ENCODE data around the gene MAN2B1.
"Not testable (repeated sequence)": the region's sequence is repeated elsewhere in the genome, so short reads cannot be mapped to it uniquely, and the experiment has no call there.

MAN2B1 gene

DNA sequence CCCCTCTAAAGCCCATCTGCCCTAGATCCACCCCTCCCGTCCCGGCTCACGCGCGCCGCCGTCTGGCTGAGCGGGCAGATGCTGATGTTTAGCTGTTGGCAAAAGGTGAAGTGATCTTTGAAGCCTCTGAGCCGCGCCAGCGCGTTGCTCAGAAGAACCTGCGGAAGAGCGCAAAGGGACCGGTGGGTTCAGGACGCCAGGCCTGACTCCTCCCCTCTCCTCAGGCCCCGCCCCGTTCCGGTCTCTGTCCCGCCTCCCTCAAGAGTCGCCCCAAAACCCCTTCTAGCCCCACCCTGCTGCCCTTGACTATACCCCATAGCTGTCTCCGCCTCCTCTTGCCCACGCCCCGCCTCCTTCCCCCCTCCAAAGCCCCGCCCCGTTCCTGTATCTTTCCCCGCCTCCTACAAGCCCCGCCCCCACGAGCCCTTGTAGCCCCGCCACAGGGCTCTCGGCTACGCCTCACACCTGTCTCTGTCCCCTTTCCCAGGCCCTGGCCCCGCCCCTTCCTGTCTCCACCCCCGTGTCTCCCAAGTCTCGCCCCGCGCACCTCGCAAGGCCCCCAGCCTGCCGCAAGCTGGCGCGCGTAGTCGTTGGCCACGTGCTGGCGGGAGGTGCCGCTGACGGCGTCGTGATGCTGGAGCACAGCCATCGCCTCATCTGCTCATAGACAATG, 9.5 kb downstream of the MAN2B1 start:
- DNase-seq: no peak

DNA sequence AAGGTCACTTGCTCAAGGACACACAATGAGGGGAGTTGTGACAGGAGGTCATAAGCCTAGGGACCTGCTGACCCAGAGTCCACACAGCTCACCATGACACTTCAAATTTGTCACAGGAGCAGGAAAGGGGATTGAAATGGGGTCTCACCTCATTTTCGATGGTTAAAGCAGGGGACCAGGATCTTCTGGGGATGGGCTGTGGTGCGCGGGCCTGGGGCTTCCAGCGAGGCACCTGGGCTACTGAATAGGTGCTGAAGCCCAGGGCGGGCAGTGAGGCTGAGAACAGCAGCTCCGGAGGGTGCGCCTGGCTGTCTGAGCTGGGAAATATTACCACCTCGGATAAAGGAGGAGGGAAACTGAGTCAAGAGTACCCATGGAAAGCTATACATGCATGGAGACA, 11.0 kb downstream of the MAN2B1 start:
- DNase-seq: no peak

DNA sequence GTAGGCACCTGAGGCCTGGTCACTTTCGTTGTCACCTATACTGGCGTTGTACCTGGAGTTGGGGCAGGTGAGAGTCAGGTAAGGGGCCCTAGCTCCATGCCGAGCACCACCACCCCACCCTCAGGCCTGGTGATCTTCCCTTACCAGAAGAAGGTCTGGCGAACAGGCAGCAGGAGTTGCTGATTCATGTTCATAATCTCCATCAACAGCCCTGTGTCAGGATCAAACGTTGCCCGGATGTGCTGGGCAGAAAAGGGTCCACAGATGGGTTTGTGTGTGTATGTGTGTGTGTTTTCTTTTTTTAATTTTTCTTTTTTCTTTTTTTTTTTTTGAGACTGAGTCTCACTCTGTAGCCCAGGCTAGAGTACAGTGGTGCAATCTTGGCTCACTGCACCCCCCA, 14.3 kb downstream of the MAN2B1 start:
- no peak for DNase-seq

DNA sequence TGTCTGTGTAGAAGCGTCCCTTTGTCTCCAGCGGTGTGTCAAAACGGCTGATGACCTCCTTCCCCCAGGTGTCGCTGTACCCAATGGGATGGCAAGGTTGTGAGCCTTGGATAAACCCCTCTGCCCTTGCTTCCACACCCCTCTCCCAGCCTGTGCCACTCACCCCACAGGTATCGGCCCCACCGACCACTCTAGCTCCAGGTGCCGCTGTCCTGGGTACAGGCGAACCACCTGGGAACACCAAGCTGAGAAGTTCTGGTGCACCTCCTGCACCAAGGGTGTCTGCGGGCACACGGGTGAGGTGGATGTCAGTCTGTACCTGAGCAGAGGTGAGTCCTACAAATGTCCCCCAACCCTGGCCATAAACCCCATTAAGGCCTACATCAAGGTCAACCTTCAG, 16.6 kb downstream of the MAN2B1 start:
- DNase-seq: no peak

DNA sequence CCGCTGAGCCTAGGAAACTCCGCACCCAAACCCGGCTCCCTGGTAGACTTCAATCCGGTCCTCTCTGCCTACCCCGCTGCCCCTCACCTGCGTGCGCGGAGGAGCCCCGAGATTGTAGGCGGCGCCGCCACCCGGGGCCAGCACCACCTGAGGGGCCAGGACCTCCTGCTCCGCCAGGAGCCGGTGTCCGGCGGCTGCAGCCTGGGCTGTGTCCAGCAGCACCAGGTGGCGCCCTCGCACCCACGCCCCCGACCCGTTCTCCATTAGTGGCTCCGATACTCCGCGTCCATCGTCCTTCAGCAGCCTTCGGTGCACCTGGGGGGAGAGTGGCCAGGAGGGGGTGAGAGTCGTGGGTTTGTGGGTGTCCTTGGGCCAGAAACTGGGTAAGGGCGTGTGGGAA, 18.5 kb downstream of the MAN2B1 start:
- no peak for DNase-seq

DNA sequence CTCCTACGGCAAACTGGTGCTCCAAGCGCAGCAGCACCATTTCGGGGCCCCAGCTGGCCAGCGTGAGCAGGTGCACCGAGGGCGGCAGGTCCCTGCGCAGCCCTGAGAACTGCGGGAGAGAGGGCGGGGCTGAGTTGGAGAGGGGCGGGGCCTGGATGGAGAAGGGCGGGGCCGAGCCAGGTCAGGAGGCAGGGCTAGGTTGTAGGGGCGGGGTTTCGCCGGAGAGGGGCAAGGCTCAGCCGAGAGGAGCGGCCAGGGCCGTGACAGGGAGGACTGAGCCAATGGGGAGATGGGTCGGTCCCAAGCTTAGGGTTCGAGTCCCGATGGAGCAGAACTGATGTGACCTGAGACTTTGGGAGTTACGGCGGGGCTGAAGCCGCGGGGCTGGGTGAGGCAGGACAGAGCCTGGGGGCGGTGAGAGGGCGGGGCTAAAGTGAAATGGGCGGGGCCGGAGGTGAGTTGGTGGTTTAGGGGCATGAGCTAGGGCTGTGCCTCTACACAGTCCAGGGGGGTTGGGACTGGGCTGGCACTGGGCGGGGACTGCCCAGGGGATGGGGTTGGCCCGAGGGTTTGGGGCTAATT, 19.0 kb downstream of the MAN2B1 start:
- DNase-seq: no peak

DNA sequence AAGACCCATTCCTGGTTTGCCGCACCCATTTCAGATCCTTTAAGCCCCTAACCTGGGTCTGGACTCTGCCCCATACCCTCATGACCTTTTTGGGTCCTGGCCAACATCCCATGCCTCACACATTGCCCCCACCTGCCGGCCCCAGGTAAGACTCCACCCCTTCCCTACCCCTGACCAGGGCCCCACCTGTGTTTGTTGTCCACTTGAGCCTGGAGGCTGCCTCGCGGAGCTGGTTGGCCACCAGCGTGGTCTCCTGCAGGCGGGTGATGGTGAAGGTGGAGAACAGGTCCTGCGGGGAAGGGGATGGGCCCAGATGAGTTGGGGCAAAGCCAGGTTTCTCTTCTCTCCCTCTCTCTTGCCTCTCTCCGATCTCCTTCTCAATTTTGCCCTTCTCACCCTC, 19.5 kb downstream of the MAN2B1 start:
- no peak for DNase-seq

DNA sequence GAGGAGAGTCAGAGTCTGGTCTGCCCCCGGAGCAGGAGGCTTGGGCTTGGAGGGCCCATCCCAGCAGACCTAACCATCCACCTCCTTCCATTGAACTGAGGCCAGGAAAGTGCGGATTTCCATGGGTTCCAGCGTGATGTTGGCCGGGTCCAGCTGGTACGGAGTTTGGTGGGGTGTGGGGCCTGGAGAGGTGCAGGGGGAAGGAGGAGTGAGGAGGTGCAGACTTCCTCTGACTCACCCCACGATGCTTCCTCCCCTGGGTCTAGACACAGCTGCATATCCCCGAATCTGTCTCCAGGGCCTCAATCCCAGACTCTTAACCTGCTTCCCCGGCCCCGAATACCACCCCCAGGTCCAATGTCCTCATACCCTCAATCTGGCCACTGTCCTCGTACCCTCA, 20.0 kb downstream of the MAN2B1 start:
- DNase-seq: no peak

DNA sequence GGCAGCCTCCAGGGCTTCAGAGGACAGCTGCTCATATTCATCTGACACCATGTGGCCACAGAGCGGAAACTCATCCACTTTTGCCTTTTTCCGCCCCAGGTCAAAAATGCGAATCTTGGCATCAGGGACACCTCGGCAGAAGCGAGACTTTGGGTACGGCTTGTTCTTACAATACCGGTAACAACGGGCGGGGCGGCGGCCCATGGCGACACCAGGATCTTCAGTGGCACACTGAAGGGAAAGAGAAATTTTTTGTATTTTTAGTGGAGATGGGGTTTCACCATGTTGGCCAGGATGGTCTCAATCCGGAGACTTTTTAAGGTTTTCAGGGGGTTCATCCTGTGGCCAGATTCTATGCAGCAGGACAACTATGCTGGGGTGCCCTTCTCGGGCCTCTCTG, 22.8 kb downstream of the MAN2B1 start:
- not testable (repeated sequence) for DNase-seq

DNA sequence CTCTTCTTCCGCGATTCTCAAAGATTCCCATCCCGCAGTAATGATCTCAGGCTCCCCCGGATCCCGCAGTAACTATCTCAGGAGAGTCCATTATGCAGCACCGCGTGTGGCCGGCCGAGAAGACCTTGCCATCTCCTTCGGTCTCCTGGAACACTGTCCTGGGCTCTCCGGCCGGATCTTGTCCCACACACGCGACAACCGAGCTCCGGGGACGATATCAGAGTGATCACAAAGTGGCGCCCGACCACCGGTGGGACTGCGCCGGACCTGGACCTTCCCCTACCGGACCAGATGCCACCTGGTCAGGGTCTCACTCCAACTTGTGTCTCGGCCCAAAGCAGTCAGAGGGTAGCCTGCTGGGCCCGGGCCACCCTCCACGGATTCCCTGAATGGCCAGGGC, 24.0 kb downstream of the MAN2B1 start:
- no peak for DNase-seq

DNA sequence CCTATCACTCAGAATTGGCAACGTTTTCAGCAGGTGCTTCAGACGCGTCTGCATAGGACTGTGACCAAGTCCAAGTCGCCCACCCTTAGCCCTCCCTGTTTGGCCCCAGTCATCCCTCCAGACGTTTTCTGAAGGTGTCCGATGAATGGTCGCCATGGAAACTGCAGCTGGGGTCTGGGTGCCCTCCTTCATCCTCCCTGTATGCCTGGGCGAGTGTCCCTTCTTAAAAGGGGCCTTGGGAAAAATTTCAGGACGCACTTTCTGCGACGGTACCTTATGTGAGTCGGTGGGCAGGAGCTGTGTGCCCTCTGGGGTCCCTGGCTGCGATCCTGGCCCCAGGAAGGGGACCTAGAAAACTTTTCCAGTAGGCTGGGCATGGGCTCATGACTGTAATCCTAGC, 25.1 kb downstream of the MAN2B1 start:
- no peak for DNase-seq

DNA sequence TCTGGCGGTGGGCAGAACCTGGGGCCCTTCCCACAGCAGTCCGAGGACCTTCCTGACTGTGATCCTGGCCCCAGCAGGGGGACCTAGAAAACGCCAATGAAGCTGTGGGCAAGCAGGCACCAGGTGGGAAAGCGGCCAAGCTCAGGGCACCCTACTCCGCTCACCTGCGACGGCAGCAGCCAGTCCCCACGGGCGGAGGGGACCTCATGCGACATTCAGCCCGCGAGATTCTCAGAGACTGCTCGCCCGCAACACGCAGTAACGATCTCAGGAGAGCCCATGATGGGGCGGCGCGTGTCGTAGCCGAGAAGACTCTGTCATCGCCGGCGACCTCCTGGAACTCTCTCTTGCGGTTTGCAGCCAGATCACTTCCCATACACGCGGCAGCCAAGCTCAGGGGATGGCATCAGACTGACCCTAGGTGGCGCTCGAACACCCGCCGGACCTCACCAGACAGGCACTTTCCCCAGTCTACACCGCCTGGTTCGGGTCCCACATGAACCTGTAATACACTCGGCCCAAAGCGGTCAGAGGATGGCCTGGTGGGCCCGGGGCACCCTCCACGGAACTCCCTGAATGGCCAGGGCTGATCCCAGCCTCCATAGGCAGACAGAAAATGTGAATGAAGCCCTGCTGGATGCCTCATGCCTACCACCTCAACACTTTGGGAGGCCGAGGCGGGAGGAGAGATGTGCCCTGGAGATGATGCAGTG, 26.5 kb downstream of the MAN2B1 start:
- peak; percentile 0 for DNase-seq

DNA sequence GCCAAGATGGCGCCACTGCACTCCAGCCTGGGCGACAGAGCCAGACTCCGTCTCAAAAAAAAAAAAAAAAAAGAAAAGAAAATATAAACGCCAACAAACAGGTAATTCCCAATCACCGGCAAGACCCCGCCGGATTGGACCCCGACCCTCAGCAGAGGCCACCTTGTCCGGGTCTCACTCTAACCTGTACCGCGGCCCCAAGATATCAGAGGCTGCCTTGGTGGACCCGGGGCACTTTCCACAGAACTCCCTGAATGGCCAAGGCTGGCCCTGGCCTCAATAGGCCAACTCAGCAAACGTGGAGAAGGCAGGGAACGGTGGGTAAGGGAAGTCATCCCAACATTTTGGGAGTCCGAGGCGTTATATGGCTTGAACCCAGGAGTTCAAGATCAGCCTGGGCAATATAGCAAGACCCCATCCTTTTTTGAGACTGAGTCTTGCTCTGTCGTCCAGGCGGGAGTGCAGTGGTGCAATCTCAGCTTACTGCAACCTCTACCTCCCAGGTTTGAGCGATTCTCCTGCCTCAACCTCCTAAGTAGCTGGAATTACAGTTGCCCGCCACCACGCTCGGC, 27.8 kb downstream of the MAN2B1 start:
- no peak for DNase-seq

DNA sequence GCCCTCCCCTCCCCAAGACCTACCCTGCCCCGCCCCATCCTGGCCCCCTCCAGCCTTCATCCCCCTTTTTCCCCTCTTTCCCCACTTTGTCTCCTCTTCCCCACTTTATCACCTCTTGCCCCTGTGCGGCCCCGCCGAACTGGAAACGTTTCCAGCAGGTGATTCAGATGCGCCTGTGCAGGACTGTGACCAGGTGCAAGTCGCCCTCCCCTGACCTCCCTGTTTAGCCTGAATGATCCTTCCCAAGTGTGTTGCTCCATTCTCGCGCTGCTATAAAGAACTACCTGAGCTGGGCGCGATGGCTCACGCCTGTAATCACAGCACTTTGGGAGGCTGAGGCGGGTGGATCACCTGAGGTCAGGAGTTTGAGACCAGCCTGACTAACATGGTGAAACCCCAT, 29.9 kb downstream of the MAN2B1 start:
- DNase-seq: no peak

DNA sequence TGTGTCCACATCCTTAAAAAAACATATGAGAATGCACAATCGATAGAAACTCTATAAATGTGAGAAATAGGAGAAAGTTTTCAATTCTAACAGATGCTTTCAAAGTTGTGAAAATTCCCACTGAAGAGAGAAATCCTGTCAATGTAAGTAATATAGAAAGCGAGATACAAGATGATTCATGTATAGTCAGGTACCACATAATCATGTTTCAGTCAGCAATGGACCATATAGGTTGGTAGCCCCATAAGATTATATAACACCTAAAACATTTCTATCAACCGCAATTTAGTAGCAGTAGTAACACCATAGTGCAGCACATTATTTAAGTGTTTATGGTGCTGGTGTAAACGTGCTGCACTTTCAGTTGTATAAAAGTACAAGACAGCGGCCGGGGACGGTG, 37.3 kb downstream of the MAN2B1 start:
- no peak for DNase-seq

DNA sequence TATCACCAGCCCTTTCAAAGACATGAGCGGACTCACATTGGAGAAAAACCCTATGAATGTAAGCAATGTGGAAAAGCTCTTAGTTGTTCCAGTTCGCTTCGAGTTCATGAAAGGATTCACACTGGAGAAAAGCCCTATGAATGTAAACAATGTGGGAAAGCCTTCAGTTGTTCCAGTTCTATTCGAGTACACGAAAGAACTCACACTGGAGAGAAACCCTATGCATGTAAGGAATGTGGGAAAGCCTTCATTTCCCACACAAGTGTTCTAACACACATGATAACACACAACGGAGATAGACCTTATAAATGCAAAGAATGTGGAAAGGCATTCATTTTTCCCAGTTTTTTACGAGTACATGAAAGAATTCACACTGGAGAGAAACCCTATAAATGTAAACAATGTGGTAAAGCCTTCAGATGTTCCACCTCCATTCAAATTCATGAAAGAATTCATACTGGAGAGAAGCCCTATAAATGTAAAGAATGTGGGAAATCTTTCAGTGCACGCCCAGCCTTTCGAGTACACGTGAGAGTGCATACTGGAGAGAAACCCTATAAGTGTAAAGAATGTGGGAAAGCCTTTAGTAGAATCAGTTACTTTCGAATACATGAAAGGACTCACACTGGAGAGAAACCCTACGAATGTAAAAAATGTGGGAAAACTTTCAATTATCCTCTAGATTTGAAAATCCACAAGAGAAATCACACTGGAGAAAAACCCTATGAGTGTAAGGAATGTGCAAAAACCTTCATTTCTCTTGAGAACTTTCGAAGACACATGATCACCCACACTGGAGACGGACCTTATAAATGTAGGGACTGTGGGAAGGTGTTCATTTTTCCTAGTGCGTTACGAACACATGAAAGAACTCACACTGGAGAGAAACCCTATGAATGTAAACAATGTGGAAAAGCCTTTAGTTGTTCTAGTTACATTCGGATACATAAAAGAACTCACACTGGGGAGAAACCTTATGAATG, 38.2 kb downstream of the MAN2B1 start:
- DNase-seq: no peak

DNA sequence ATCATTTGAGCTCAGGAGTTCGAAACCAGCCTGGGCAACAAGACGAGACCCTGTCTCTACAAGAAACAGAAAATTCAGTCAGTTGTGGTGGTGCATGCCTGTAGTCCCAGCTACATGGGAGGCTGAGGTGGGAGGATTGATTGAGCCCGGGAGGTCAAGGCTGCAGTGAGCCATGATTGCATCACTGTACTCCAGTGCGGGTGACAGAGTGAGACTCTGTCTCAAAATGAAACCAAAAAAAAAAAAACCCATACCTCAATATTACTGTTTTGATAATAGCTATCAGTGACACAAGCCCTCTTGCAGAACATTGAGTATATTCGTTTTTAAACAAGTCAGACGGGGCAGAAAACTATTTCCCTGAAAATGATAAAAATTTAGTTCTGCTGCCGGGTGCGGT, 39.6 kb downstream of the MAN2B1 start:
- DNase-seq: no peak

DNA sequence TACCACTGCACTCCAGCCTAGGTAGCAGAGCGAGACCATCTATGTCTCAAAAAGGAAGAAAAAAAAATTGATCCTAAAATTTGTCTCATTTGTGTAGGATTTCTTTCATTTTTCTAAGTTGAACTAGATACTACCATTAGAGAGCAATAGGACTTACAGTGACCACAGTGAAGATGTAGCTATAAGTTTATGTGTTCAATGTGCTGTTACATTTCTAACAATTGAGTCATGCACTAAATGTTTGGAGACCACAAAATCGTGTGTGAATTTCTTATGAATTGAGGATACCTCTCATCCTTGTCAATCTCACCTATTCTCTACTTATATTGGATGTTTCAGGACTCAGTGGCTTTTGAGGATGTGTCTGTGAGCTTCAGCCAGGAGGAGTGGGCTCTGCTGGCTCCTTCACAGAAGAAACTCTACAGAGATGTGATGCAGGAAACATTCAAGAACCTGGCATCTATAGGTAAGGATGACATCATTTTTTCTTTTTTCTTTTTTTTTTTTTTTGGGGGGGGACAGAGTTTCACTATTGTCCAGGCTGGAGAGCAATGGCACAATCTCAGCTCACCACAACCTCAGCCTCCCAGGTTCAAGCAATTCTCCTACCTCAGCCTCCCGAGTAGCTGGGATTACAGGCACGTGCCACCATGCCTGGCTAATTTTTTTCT, 43.0 kb downstream of the MAN2B1 start:
- no peak for DNase-seq

DNA sequence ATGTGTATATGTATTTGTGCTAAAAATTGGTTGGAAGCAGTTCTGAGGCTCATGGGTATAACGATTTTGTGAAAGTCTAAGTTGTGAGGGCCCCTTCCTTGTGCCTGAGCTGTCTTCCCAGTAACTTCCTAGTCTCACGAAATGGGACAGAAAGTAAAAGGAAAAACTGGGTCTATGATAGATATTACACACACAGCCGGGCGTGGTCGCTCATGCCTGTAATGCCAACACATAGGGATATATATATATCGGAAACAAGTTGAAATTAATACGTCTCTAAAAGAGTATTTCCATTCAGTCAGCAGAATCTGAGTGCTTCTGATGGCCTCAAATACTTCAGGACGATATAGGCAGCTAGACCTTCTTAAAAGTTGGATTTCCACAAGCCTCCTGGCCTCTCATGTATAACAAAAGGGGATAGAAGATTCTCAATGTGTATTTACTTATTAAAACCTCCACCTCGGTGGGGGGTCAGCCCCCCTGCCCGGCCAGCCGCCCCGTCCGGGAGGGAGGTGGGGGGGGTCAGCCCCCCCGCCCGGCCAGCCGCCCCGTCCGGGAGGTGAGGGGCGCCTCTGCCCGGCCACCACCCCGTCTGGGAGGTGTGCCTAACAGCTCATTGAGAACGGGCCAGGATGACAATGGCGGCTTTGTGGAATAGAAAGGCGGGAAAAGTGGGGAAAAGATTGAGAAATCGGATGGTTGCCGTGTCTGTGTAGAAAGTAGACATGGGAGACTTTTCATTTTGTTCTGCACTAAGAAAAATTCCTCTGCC, 45.1 kb downstream of the MAN2B1 start:
- DNase-seq: not testable (repeated sequence)

DNA sequence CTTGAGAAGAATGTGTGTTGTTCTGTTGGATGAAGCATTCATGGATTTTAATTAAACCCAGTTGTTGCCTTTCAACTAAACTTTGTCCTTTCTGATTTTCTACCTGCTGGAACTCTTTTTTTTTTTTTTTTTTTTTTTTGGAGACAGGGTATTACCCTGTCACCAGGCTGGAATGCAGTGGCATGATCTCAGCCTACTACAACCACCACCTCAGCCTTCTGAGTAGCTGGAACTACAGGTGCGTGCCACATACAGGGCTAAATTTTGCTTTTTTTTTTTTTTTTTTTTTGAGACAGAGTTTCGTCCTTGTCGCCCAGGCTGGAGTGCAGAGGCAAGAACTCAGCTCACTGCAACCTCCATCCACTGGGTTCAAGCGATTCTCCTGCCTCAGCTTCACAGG, 48.9 kb downstream of the MAN2B1 start:
- no peak for DNase-seq

DNA sequence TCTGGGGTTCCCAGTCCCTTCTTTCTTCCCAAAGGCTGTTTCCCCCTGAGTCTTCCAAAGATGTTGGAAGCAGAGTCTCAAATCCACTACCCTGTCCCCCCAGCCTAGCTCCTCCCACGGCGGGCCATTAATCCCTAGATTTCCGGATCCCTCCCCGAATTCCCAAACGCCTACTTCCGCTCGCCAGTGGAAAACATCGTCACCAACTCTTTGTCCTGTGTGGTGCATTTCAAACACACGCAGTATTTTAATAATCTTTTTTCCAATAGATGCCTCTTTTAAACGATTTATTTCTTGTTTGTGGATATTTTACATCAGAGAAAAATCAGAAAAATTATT, 55.2 kb downstream of the MAN2B1 start:
- DNase-seq: peak; percentile 20

Data from NCI-H345 (cell line).